Epithelial cell of proximal tubule (primary cell): ENCODE measurements around the gene LAMTOR4. TPM values are rescaled to one million over a fixed set of nuclear protein-coding genes. Genes with fewer than 3 reads are reported as not detected.
A peak's percentile ranks its signal among the peaks of the same experiment; 100 is the strongest.
"Not testable (repeated sequence)": the region's sequence is repeated elsewhere in the genome, so short reads cannot be mapped to it uniquely, and the experiment has no call there.

Source experiments
- DNase-seq: peaks from one replicate; pipeline ENCODE4 v3.0.0-alpha.2; 2011; ENCODE audit warnings: low read depth
- H3K4me3 ChIP-seq: 2 replicates; pipeline ENCODE4 v1.5.1; 2011; ENCODE audit warnings: low read depth, mild to moderate bottlenecking, low read length
- CTCF ChIP-seq: conservative IDR thresholded peaks from 2 replicates; pipeline ENCODE4 v1.5.1; 2012; ENCODE audit warnings: low read depth, mild to moderate bottlenecking, low read length
- total RNA-seq: library from RNA; depleted of rRNA; stranded (reverse); fragments of >200 nt; gene quantifications from 2 replicates; pipeline ENCODE4 v1.2.3, GENCODE V29; 2015

Gene LAMTOR4
- total RNA-seq, 1 donor from 2014 or later, result 201 TPM

DNA sequence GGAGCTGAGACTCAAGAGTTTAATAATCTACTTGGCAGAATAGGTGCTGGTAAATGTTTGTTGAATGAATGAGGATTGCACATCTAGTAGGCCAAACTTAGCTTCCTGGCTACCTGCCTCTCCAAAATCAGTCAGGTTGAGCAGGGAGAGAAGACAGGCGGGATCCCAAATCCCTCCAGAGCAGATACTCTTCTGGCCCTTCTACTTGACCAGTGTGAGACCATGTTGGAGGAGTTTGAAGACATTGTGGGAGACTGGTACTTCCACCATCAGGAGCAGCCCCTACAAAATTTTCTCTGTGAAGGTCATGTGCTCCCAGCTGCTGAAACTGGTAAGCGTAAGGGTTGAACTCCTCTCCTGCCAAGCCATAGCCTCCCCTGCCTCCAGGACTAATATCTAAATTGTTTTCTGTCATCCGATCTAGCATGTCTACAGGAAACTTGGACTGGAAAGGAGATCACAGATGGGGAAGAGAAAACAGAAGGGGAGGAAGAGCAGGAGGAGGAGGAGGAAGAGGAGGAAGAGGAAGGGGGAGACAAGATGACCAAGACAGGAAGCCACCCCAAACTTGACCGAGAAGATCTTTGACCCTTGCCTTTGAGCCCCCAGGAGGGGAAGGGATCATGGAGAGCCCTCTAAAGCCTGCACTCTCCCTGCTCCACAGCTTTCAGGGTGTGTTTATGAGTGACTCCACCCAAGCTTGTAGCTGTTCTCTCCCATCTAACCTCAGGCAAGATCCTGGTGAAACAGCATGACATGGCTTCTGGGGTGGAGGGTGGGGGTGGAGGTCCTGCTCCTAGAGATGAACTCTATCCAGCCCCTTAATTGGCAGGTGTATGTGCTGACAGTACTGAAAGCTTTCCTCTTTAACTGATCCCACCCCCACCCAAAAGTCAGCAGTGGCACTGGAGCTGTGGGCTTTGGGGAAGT lies 24.2 kb upstream of the LAMTOR4 start:
- DNase-seq, result no peak
- TF ChIP-seq CTCF, result no peak
- H3K4me3 ChIP-seq, result no peak overlapping the region

- peak overlapping the region; percentile 94 for H3K4me3 ChIP-seq
- DNase-seq, result peak; percentile 19
- TF ChIP-seq CTCF, result peak; percentile 7
These were observed 22.3 kb upstream of the LAMTOR4 start for GRCh38 chr7:100126239-100126930.

DNA sequence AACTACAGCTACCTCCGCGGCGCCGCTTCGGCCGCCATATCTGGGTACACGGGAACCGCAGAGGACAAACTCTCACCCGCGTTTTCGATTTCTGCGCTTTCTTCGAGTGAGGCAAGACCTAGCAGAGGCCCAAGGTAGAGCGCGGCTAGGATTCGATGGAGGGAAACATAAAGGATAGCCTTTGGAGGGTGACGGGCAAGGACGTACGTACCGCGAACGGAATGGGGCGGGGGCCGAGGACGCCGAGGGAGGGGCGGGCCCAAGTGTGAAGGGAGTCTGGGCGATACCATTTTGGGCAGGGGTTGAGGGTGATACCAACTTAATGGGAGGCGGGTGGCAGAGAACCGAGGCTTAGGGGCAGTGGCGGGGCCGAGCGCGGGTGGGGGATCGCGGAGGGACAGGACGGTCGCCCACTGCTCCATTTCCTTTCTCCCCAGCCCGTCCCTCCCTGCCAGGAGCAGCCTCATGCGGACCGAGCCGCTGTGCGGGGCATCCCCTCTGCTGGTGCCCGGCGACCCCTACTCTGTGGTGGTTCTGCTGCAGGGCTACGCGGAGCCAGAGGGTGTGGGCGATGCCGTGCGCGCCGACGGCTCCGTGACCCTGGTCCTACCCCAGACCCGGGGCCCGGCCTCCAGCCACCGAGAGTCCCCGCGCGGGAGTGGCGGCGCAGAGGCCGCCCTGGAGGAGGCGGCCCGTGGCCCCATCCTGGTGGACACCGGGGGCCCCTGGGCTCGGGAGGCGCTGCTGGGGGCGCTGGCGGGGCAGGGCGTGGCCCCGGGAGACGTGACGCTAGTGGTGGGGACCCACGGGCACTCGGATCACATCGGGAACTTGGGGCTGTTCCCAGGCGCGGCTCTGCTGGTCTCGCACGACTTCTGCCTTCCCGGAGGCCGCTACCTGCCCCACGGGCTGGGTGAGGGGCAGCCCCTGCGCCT lies 21.5 kb upstream of the LAMTOR4 start, which contains the start of gene MBLAC1:
TSS of gene MBLAC1 (plus strand) at position 37 of the 935 bp plus-strand sequence. CDS start at position 466, 429 bp downstream.
- peak; percentile 52 for DNase-seq
- no peak for TF ChIP-seq CTCF
- H3K4me3 ChIP-seq, result peak within 1 kb of the TSS; percentile 94

GRCh38 chr7:100127866-100128636 lies 20.7 kb upstream of the LAMTOR4 start:
- no peak for DNase-seq
- H3K4me3 ChIP-seq, result peak overlapping the region; percentile 94
- TF ChIP-seq CTCF, result no peak

DNA sequence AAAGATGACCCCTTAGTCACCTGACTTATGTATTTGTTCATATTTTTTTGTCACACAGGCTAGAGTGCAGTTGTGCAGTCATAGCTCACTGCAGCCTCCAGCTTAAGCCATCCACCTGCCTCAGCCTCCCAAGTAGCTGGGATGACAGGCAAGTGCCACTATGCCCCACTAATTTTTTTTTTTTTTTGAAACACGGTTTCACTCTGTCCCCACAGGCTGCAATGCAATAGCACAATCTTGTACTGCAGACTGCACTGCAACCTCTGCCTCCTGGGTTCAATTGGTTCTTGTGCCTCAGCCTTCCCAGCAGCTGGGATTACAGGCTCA lies 20.1 kb upstream of the LAMTOR4 start:
- TF ChIP-seq CTCF, result no peak
- no peak overlapping the region for H3K4me3 ChIP-seq
- DNase-seq, result no peak

- not testable (repeated sequence) for H3K4me3 ChIP-seq, DNase-seq
These were observed 18.5 kb upstream of the LAMTOR4 start for GRCh38 chr7:100130220-100130607.
